Endothelial cell of umbilical vein (primary cell): Measurements from ENCODE around the gene CIAO1. TPM values are rescaled to one million over a fixed set of nuclear protein-coding genes. Genes with fewer than 3 reads are reported as not detected.

Experiments used
- BruUV-seq: library from RNA; stranded (reverse); fragments of 400-500 nt; replicated peaks from 2 replicates; lab custom pipeline; 2021; lab: Mats Ljungman, UMichigan
- CTCF ChIA-PET: fragments of 300-600, 350-600 bp; sonication (Branson Sonifier 250); formaldehyde crosslinking; loops from one replicate; lab custom pipeline; 2021; ENCODE audit warnings: antibody characterized with exemption, inconsistent platforms; lab: Charles Lee
- POLR2A ChIA-PET: fragments of 300-600, 350-600 bp; sonication (Branson Sonifier 250); formaldehyde crosslinking; loops from one replicate; lab custom pipeline; 2021; ENCODE audit warnings: antibody characterized with exemption, inconsistent platforms; lab: Charles Lee
- DNase-seq: peaks from one replicate; pipeline ENCODE4 v3.0.0-alpha.2; 2011; ENCODE audit warnings: low read depth, low spot score
- FAIRE-seq: peaks from 2 replicates; lab custom pipeline; 2011; peaks lifted over from hg19 to GRCh38; lab: Jason Lieb, UNC
- H2AFZ ChIP-seq: 2 replicates; pipeline ENCODE4 v1.6.0; 2012; ENCODE audit warnings: low read depth, low read length, control low read depth, inconsistent platforms
- H3K27ac ChIP-seq: 2 replicates; pipeline ENCODE4 v1.5.1; 2011; ENCODE audit warnings: low read depth, mild to moderate bottlenecking, control low read depth, low read length, moderate library complexity; ENCODE audit not compliant: insufficient read depth
- H3K27me3 ChIP-seq, 2 experiments: 2 replicates each; pipeline versions ENCODE4 v1.6.0 to v1.6.1; 2011; ENCODE audit warnings: low read length in 2 of 2, mixed read lengths in 1 of 2; ENCODE audit not compliant: control insufficient read depth in 2 of 2, insufficient read depth in 2 of 2
- H3K36me3 ChIP-seq, 2 experiments: 2 replicates in 1 of 2; 3 replicates in 1 of 2; pipeline ENCODE4 v1.5.1; 2011; ENCODE audit warnings: low read length in 2 of 2, mild to moderate bottlenecking in 1 of 2, moderate library complexity in 1 of 2; ENCODE audit not compliant: control insufficient read depth in 2 of 2, insufficient read depth in 2 of 2; ENCODE audit errors: extremely low read depth in 1 of 2
- H3K4me1 ChIP-seq: 3 replicates; pipeline ENCODE4 v1.5.1; 2011; ENCODE audit warnings: mild to moderate bottlenecking, low read length; ENCODE audit not compliant: control insufficient read depth, insufficient read depth; ENCODE audit errors: extremely low read depth
- H3K4me2 ChIP-seq: 2 replicates; pipeline ENCODE4 v1.6.1; 2011; ENCODE audit warnings: low read length, control low read depth, mixed read lengths; ENCODE audit not compliant: insufficient read depth
- H3K4me3 ChIP-seq, 3 experiments: fragments of 200-600 bp in 1 of 3; sonication (generic), shearing (Covaris generic) in 1 of 3; replicated peaks in 1 of 3; 2 replicates each; pipeline ENCODE4 v1.5.1; 2011 to 2016; ENCODE audit warnings: control low read depth in 3 of 3, low read length in 3 of 3, mild to moderate bottlenecking in 2 of 3, inconsistent platforms in 1 of 3, low read depth in 1 of 3, moderate library complexity in 1 of 3; ENCODE audit not compliant: insufficient read depth in 1 of 3
- H3K79me2 ChIP-seq: 2 replicates; pipeline ENCODE4 v1.6.0; 2012; ENCODE audit warnings: low read length, inconsistent platforms; ENCODE audit not compliant: control insufficient read depth, insufficient read depth
- H3K9ac ChIP-seq: replicated peaks from 2 replicates; pipeline ENCODE3; 2011; ENCODE audit warnings: low read length, control low read depth; ENCODE audit not compliant: insufficient read depth; ENCODE audit errors: extremely low read depth
- H3K9me1 ChIP-seq: replicated peaks from 3 replicates; pipeline ENCODE4 v1.6.0; 2011; ENCODE audit warnings: mild to moderate bottlenecking, low read length; ENCODE audit not compliant: control insufficient read depth, insufficient read depth; ENCODE audit errors: extremely low read depth
- H3K9me3 ChIP-seq: replicated peaks from 2 replicates; pipeline ENCODE4 v1.5.1; 2012; ENCODE audit warnings: low read length, inconsistent platforms; ENCODE audit not compliant: control insufficient read depth, insufficient read depth
- H4K20me1 ChIP-seq: replicated peaks from 2 replicates; pipeline ENCODE3; 2011; ENCODE audit warnings: mild to moderate bottlenecking, low read length; ENCODE audit not compliant: control insufficient read depth, insufficient read depth; ENCODE audit errors: extremely low read depth
- EZH2 ChIP-seq: IDR thresholded peaks from 2 replicates; pipeline ENCODE4 v1.6.1; 2012; ENCODE audit warnings: borderline replicate concordance, low read depth, mild to moderate bottlenecking, moderate library complexity, low read length, inconsistent platforms; ENCODE audit not compliant: severe bottlenecking
- FOS ChIP-seq: IDR thresholded peaks from 2 replicates; pipeline ENCODE4 v1.6.1; 2011; ENCODE audit warnings: mild to moderate bottlenecking, low read length, moderate library complexity, borderline replicate concordance; ENCODE audit not compliant: insufficient read depth
- GATA2 ChIP-seq: IDR thresholded peaks from 2 replicates; pipeline ENCODE4 v1.7.0; 2011; ENCODE audit warnings: low read depth, mild to moderate bottlenecking, moderate library complexity, mixed read lengths, low read length; ENCODE audit not compliant: insufficient read length, insufficient read depth
- JUN ChIP-seq: IDR thresholded peaks from 2 replicates; pipeline ENCODE4 v1.6.1; 2011; ENCODE audit warnings: borderline replicate concordance, low read depth; ENCODE audit not compliant: insufficient read length, insufficient read depth
- MAX ChIP-seq: IDR thresholded peaks from 2 replicates; pipeline ENCODE4 v1.6.1; 2011; ENCODE audit not compliant: insufficient read depth, insufficient read length
- MYC ChIP-seq: IDR thresholded peaks from one replicate; pipeline ENCODE4 v1.6.1; 2011; ENCODE audit warnings: mild to moderate bottlenecking, low read depth, low read length
- POLR2A ChIP-seq: IDR thresholded peaks from 2 replicates; pipeline ENCODE4 v1.6.1; 2012; ENCODE audit warnings: low read depth, mild to moderate bottlenecking, control low read depth, low read length
- POLR2AphosphoS5 ChIP-seq: IDR thresholded peaks from 2 replicates; pipeline ENCODE4 v1.6.1; 2012; ENCODE audit warnings: low read depth, mild to moderate bottlenecking, control low read depth, low read length, moderate library complexity; ENCODE audit not compliant: insufficient read depth
- dilution Hi-C: fragments of 300-500 bp; cut with MboI; formaldehyde crosslinking; loops from one replicate; pipeline ENCODE4 v1.15.0; 2019; ENCODE audit warnings: low sequenced_read_pairs; ENCODE audit not compliant: extremely low pct_ligation_motif_present
- intact Hi-C: fragments of 100-400 bp; cut with micrococcal nuclease; formaldehyde crosslinking; loops from one replicate; pipeline ENCODE4 v1.10.0; 2022
- polyA plus RNA-seq, 4 experiments: library from polyadenylated mRNA; depleted of rRNA in 3 of 4; stranded (reverse) in 3 of 4; unstranded in 1 of 4; fragments of >200 nt; gene quantifications; 2 replicates each; pipeline versions ENCODE4 v1.2.1 to v1.2.3, GENCODE V29; 2011 to 2012; ENCODE audit warnings: missing spikeins in 1 of 4
- total RNA-seq: library from RNA; stranded (reverse); gene quantifications from 2 replicates; pipeline ENCODE4 v1.2.3, GENCODE V29; 2021
- TF ChIP-seq, protein P1 (sequence below), 2 donors: IDR thresholded peaks; 1 replicate in 1 of 2; 2 replicates in 1 of 2; pipeline ENCODE4 v1.5.1; 2011; ENCODE audit warnings: low read length in 2 of 2, mild to moderate bottlenecking in 2 of 2, moderate library complexity in 2 of 2, control low read depth in 1 of 2, inconsistent platforms in 1 of 2, low read depth in 1 of 2; ENCODE audit not compliant: insufficient read depth in 1 of 2; ENCODE audit errors: extremely low read depth in 1 of 2

Gene CIAO1
- total and polyA plus RNA-seq, 2 donors (not counting 3 experiments of a cell fraction or from before 2014, with no cell fraction given), result 70.7 to 119 TPM

- FAIRE-seq, result no peak
- no TSS peak for BruUV-seq
- POLR2A ChIA-PET, result no interaction called here
Measured at GRCh38 chr2:96250188-96250587, 15.8 kb upstream of the CIAO1 start.

More at GRCh38 chr2:96250188-96250587, 15.8 kb upstream of the CIAO1 start:
- TF ChIP-seq, protein P1, sequence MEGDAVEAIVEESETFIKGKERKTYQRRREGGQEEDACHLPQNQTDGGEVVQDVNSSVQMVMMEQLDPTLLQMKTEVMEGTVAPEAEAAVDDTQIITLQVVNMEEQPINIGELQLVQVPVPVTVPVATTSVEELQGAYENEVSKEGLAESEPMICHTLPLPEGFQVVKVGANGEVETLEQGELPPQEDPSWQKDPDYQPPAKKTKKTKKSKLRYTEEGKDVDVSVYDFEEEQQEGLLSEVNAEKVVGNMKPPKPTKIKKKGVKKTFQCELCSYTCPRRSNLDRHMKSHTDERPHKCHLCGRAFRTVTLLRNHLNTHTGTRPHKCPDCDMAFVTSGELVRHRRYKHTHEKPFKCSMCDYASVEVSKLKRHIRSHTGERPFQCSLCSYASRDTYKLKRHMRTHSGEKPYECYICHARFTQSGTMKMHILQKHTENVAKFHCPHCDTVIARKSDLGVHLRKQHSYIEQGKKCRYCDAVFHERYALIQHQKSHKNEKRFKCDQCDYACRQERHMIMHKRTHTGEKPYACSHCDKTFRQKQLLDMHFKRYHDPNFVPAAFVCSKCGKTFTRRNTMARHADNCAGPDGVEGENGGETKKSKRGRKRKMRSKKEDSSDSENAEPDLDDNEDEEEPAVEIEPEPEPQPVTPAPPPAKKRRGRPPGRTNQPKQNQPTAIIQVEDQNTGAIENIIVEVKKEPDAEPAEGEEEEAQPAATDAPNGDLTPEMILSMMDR (IDR thresholded peaks at IDR 0.05; ENCODE audit: extremely low read depth in 1 of 2, insufficient read depth in 1 of 2, low read depth in 1 of 2, low read length in 2 of 2), result no peak
- TF ChIP-seq MAX, result no peak
- no peak for TF ChIP-seq MYC
- TF ChIP-seq POLR2A, result no peak
- TF ChIP-seq JUN, result no peak
- no peak for TF ChIP-seq POLR2AphosphoS5
- TF ChIP-seq GATA2, result no peak
- no peak for TF ChIP-seq FOS
- no peak for TF ChIP-seq EZH2
- H3K9ac ChIP-seq, result no peak overlapping the region
- intact Hi-C loops (loop anchor here (2.0 kb wide), 1 partner anchor 41 kb away; the partner anchor contains the start of gene STARD7), dilution Hi-C loops (no loop called here)
- peaks cover 51% of the 10 kb centered on the region for H3K4me1 ChIP-seq
- no peak for DNase-seq
- H3K36me3 ChIP-seq, result peaks cover 5 to 14% of the 10 kb centered on the region in 2 experiments
- no peak overlapping the region for H2AFZ ChIP-seq
- CTCF ChIA-PET, result interaction anchor here (2.5 to 3.2 kb wide), 2 partner anchors 11 to 14 kb away, joined by 10 to 16 read pairs; no protein-coding TSS in a partner anchor
- H3K9me1 ChIP-seq, result no peaks in the 10 kb centered on the region
- no peaks in the 10 kb centered on the region for H3K27me3 ChIP-seq
- H3K4me3 ChIP-seq, result no peak overlapping the region
- no peaks in the 10 kb centered on the region for H4K20me1 ChIP-seq
- no peak overlapping the region for H3K4me2 ChIP-seq
- H3K27ac ChIP-seq, result no peak overlapping the region
- H3K9me3 ChIP-seq, result no peaks in the 10 kb centered on the region
- H3K79me2 ChIP-seq, result no peaks in the 10 kb centered on the region
